ENCODE measurements around the gene C2CD4A.

DNA sequence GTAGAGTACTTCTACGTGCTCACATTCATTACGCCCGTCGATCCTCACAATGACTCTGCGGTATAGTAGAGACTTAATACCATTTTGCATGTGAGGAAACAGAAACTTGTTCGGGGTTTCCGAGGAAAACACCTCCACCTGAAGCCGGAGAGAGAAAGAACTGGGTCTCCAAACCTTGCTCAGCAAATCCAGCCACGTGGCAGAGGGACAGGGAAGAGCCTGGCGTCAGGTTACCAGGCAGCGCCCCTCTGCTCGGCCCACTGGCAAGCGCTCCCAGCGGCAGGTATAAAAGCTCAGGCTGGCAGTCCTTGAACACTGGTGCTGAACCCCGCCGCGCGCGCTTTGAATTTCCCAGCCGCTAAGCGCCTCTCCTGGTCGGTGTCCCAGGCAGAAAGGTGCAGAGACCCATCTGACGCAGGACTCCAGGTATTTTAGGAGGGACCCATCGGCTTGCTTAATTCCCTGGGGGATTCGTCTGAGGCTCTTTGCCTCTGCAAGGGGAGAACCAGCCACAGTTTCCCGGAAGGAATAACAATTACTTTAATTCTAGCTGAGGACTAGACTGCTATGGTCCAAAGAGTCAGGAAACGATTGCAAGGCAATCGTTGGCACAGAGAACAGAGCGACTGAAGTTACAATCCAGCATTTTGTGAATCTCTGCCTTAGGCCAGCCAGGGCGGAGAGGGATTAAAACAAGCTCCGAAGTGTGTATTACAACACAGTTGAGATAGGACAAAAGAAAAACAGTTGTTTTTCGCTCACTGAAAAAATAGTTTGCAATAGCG lies at the start of gene C2CD4A:
- TF ChIP-seq ARNTL (CRISPR knock-in tag; IDR thresholded peaks at IDR 0.05; ENCODE audit: borderline replicate concordance, low read depth) = no peak
- no peak for TF ChIP-seq TOX (CRISPR knock-in tag; IDR thresholded peaks at IDR 0.05; ENCODE audit: borderline replicate concordance)
- no peak for TF ChIP-seq ZFP30 (CRISPR knock-in tag; IDR thresholded peaks at IDR 0.05)
- no peak for TF ChIP-seq ZNF8 (CRISPR knock-in tag; IDR thresholded peaks at IDR 0.05)
- no peak for TF ChIP-seq BACH2 (CRISPR knock-in tag; IDR thresholded peaks at IDR 0.05; ENCODE audit: borderline replicate concordance)
- no peak for TF ChIP-seq RARB (CRISPR knock-in tag; IDR thresholded peaks at IDR 0.05)
- TF ChIP-seq ISL1 (CRISPR knock-in tag; IDR thresholded peaks at IDR 0.05) = no peak
- no peak for TF ChIP-seq OSR1 (CRISPR knock-in tag; IDR thresholded peaks at IDR 0.05)
- no peak for TF ChIP-seq CSDC2 (CRISPR knock-in tag; IDR thresholded peaks at IDR 0.05)
